HFFc6 (cell line): ENCODE data around the gene C3AR1. TPM values are rescaled to one million over a fixed set of nuclear protein-coding genes. Genes with fewer than 3 reads are reported as not detected.

Source experiments
- DNase-seq: peaks from one replicate; pipeline ENCODE4 v3.0.0-alpha.2; 2018
- H3K27ac Mint-ChIP-seq: 2 replicates; pipeline ENCODE4 v1.8.0; 2020; ENCODE audit warnings: mild to moderate bottlenecking, mixed read lengths
- H3K27me3 Mint-ChIP-seq: 2 replicates; pipeline ENCODE4 v1.8.0; 2021; ENCODE audit warnings: mild to moderate bottlenecking, moderate library complexity, mixed read lengths; ENCODE audit not compliant: insufficient read depth
- H3K36me3 Mint-ChIP-seq: 2 replicates; pipeline ENCODE4 v1.8.0; 2021; ENCODE audit warnings: low read depth, mixed read lengths
- H3K4me1 Mint-ChIP-seq: 2 replicates; pipeline ENCODE4 v1.8.0; 2020; ENCODE audit warnings: low read depth, mixed read lengths
- H3K4me3 Mint-ChIP-seq: 2 replicates; pipeline ENCODE4 v1.8.0; 2020; ENCODE audit warnings: mild to moderate bottlenecking, moderate library complexity, mixed read lengths
- H3K9me3 Mint-ChIP-seq: 2 replicates; pipeline ENCODE4 v1.8.0; 2020; ENCODE audit warnings: mild to moderate bottlenecking, mixed read lengths
- CTCF ChIP-seq: fragments of 200-600 bp; sonication (generic); IDR thresholded peaks from 2 replicates; pipeline ENCODE4 v1.5.0; 2021; ENCODE audit warnings: antibody characterized with exemption, mild to moderate bottlenecking
- total RNA-seq, 6 experiments: library from RNA; stranded (reverse); fragmentation: NEBNext Ultra II Directional; extraction: Animal tissue kit (Norgen Biotek cat#: 25700); gene quantifications; 2 replicates in 1 of 6; 3 replicates in 5 of 6; pipeline ENCODE4 v1.2.3, GENCODE V29; 2021

C3AR1 gene
- total RNA-seq, 6 experiments from 2014 or later, result 0.38 to 0.85 (median 0.62) TPM

GRCh38 chr12:8012651-8013309, 53.4 kb downstream of the C3AR1 start:
- Mint-ChIP-seq H3K4me3 (no peak overlapping the region), H3K36me3 (no peaks in the 10 kb centered on the region), H3K9me3 (no peaks in the 10 kb centered on the region), H3K4me1 (peaks cover 6% of the 10 kb centered on the region; the same call in 1 of the 2 replicates), H3K27ac (no peak overlapping the region), H3K27me3 (peaks cover 18% of the 10 kb centered on the region)
- TF ChIP-seq CTCF, result no peak
- no peak for DNase-seq

GRCh38 chr12:8011331-8011730, 54.8 kb downstream of the C3AR1 start:
- no peak for TF ChIP-seq CTCF
- DNase-seq, result no peak
- Mint-ChIP-seq H3K4me3 (no peak overlapping the region), H3K27ac (no peak overlapping the region), H3K9me3 (no peaks in the 10 kb centered on the region), H3K27me3 (peaks cover 15% of the 10 kb centered on the region), H3K4me1 (peaks cover 6% of the 10 kb centered on the region; the same call in 1 of the 2 replicates), H3K36me3 (no peaks in the 10 kb centered on the region)

Other genes with a start within 250 kb of the C3AR1 start
- under 1 TPM in 1 of 6 experiments, not detected in 5; 0.07 TPM for gene SLC2A14, start 193.4 kb downstream of the C3AR1 start, total RNA-seq
- 10 to 100 TPM; 37.0 to 50.5 (median 38.5) TPM for gene SLC2A3, start 130.2 kb downstream of the C3AR1 start, total RNA-seq
- gene FOXJ2, start 33.6 kb downstream of the C3AR1 start, total RNA-seq, result 10 to 100 TPM; 15.3 to 17.5 (median 15.9) TPM
- 10 to 100 TPM; 41.1 to 48.9 (median 45.0) TPM for gene NECAP1, start 15.9 kb upstream of the C3AR1 start, total RNA-seq
- under 1 TPM in 5 of 6 experiments, not detected in 1; 0.23 to 0.38 (median 0.34) TPM for gene CLEC4A, start 57.3 kb upstream of the C3AR1 start, total RNA-seq
- not detected for gene ZNF705A, start 90.7 kb upstream of the C3AR1 start, total RNA-seq
- under 1 TPM in 4 of 6 experiments, not detected in 2; 0.25 to 0.66 (median 0.31) TPM for gene FAM90A1, start 161.3 kb upstream of the C3AR1 start, total RNA-seq